Mucosa of rectum (tissue), 2 donors: ENCODE measurements around the gene HELZ.
"Not testable (repeated sequence)": the region's sequence is repeated elsewhere in the genome, so short reads cannot be mapped to it uniquely, and the experiment has no call there.

Experiments
- H3K27ac ChIP-seq, 2 donors: one replicate each; pipeline ENCODE4 v1.7.0; 2013; ENCODE audit warnings: inconsistent platforms in 2 of 2, low read depth in 2 of 2, low read length in 2 of 2
- H3K27me3 ChIP-seq, 2 donors: one replicate each; pipeline ENCODE4 v1.7.0; 2013; ENCODE audit warnings: low read length in 2 of 2; ENCODE audit not compliant: control insufficient read depth in 2 of 2, insufficient read depth in 2 of 2
- H3K36me3 ChIP-seq, 2 donors: one replicate each; pipeline ENCODE4 v1.7.0; 2013; ENCODE audit warnings: low read length in 2 of 2; ENCODE audit not compliant: control insufficient read depth in 2 of 2, insufficient read depth in 2 of 2
- H3K4me1 ChIP-seq, 2 donors: one replicate each; pipeline ENCODE4 v1.7.0; 2013; ENCODE audit warnings: low read length in 2 of 2, mild to moderate bottlenecking in 1 of 2; ENCODE audit not compliant: control insufficient read depth in 2 of 2, insufficient read depth in 2 of 2
- H3K4me3 ChIP-seq, 2 donors: one replicate each; pipeline ENCODE4 v1.7.0; 2013; ENCODE audit warnings: low read length in 2 of 2
- H3K9ac ChIP-seq, 2 donors: one replicate each; pipeline ENCODE4 v1.7.0; 2013; ENCODE audit warnings: low read length in 2 of 2, low read depth in 1 of 2, mild to moderate bottlenecking in 1 of 2
- H3K9me3 ChIP-seq, 2 donors: one replicate each; pipeline ENCODE4 v1.7.0; 2013; ENCODE audit warnings: low read length in 2 of 2; ENCODE audit not compliant: control insufficient read depth in 2 of 2
- donor health status: healthy.
- donor health status: Normal muscosa, but diverticular disease.

The HELZ gene

DNA sequence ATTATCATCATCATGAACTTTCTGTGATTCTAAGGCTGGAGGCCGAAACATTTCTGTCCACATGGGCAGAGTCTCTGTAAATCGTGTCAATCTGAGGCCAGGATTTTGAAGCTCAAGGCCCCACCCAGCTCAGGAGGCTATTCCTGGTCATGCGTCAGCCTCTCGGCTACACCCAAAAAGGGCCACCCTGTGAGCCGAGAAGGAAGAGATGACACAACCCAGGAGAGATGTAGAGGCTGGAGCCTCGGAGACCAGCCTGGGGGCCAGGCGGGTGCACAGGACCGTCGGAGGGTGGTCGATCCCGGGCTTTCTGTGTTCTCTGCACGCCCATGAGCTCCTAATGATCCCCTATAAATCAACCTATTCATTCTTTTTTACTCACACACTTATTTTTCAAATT, 201.7 kb downstream of the HELZ start:
- Histone ChIP-seq H3K9ac (no peak overlapping the region), H3K27ac (no peak overlapping the region), H3K27me3 (peaks cover 0 to 2% of the 10 kb centered on the region in 2 donors), H3K4me3 (no peak overlapping the region), H3K4me1 (peaks cover 0 to 18% of the 10 kb centered on the region in 2 donors), H3K36me3 (no peaks in the 10 kb centered on the region), H3K9me3 (no peaks in the 10 kb centered on the region)

GRCh38 chr17:67041941-67042899, 202.8 kb downstream of the HELZ start:
- no peaks in the 10 kb centered on the region for H3K36me3 ChIP-seq
- H3K4me3 ChIP-seq: no peak overlapping the region
- H3K9ac ChIP-seq: no peak overlapping the region
- no peak overlapping the region for H3K27ac ChIP-seq
- H3K27me3 ChIP-seq: peaks cover 0 to 2% of the 10 kb centered on the region in 2 donors
- H3K9me3 ChIP-seq: no peaks in the 10 kb centered on the region
- H3K4me1 ChIP-seq: peaks cover 0 to 18% of the 10 kb centered on the region in 2 donors

DNA sequence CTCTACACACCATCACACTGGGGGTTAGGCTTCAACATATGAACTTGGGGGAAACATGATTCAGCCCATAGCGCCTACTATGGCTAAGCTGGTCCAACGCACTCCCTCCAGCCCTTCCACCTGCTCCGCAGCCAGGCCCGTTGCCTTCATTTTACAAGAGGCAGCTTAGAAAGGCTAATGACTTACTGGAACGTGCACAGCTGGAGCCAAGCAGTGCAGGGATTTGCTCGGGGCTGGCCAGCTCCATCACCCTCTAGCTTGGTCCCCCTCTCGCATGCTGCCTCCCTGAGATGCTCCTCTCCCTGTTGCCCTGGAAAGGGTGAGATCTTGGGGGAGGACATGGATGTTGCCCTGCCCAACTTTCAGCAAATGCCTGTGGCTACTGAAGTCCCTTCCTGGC, 203.5 kb downstream of the HELZ start:
- H3K27ac ChIP-seq: no peak overlapping the region
- H3K4me1 ChIP-seq: peaks cover 0 to 12% of the 10 kb centered on the region in 2 donors
- H3K4me3 ChIP-seq: no peak overlapping the region
- no peaks in the 10 kb centered on the region for H3K36me3 ChIP-seq
- H3K9me3 ChIP-seq: no peaks in the 10 kb centered on the region
- H3K9ac ChIP-seq: no peak overlapping the region
- peaks cover 0 to 2% of the 10 kb centered on the region in 2 donors for H3K27me3 ChIP-seq

GRCh38 chr17:67041119-67041518, 203.9 kb downstream of the HELZ start:
- H3K9me3 ChIP-seq, H3K4me3 ChIP-seq, H3K4me1 ChIP-seq, H3K27me3 ChIP-seq, H3K27ac ChIP-seq, H3K9ac ChIP-seq, H3K36me3 ChIP-seq: not testable (repeated sequence)

- Histone ChIP-seq H3K36me3 (no peaks in the 10 kb centered on the region), H3K9me3 (no peaks in the 10 kb centered on the region), H3K27me3 (no peaks in the 10 kb centered on the region), H3K4me3 (no peak overlapping the region), H3K27ac (no peak overlapping the region), H3K9ac (no peak overlapping the region), H3K4me1 (peaks cover 0 to 3% of the 10 kb centered on the region in 2 donors)
Measured at GRCh38 chr17:67040652-67041051, 204.3 kb downstream of the HELZ start.

- Histone ChIP-seq H3K4me3 (no peak overlapping the region), H3K9ac (no peak overlapping the region), H3K4me1 (peaks cover 0 to 3% of the 10 kb centered on the region in 2 donors), H3K27me3 (no peaks in the 10 kb centered on the region), H3K27ac (no peak overlapping the region), H3K9me3 (no peaks in the 10 kb centered on the region), H3K36me3 (no peaks in the 10 kb centered on the region)
Measured at GRCh38 chr17:67038861-67039365, 206.1 kb downstream of the HELZ start.

- Histone ChIP-seq H3K4me1 (no peaks in the 10 kb centered on the region), H3K36me3 (no peaks in the 10 kb centered on the region), H3K27me3 (no peaks in the 10 kb centered on the region), H3K9ac (no peak overlapping the region), H3K9me3 (no peaks in the 10 kb centered on the region), H3K27ac (no peak overlapping the region), H3K4me3 (no peak overlapping the region)
Measured at GRCh38 chr17:67035131-67036083, 209.6 kb downstream of the HELZ start.

- Histone ChIP-seq H3K27me3 (no peaks in the 10 kb centered on the region), H3K27ac (no peak overlapping the region), H3K36me3 (no peaks in the 10 kb centered on the region), H3K4me3 (no peak overlapping the region), H3K9ac (no peak overlapping the region), H3K4me1 (no peaks in the 10 kb centered on the region), H3K9me3 (no peaks in the 10 kb centered on the region)
Measured at GRCh38 chr17:67033613-67034012, 211.4 kb downstream of the HELZ start.

DNA sequence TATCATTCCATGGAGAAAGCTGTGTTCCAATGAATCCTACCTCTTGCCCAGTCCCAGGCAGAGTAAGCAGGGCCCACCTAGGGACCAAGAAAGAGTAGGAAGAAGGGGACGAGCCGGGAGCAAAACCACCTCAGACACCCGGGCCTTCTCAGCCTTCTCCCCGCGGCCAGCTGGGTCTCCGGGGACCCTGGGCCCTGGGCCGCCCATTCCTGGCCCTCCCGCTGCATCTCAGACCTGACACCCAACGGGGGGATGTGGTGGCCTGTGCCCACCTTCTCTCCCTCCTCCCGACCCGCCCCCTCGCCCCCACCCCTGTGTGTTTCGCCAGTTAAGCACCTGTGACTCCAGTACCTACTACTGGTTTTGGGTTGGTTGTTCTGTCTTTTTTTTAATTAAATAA, 212.0 kb downstream of the HELZ start:
- Histone ChIP-seq H3K27me3 (no peaks in the 10 kb centered on the region), H3K27ac (no peak overlapping the region), H3K9me3 (no peaks in the 10 kb centered on the region), H3K36me3 (no peaks in the 10 kb centered on the region), H3K4me3 (no peak overlapping the region), H3K4me1 (no peaks in the 10 kb centered on the region), H3K9ac (no peak overlapping the region)

DNA sequence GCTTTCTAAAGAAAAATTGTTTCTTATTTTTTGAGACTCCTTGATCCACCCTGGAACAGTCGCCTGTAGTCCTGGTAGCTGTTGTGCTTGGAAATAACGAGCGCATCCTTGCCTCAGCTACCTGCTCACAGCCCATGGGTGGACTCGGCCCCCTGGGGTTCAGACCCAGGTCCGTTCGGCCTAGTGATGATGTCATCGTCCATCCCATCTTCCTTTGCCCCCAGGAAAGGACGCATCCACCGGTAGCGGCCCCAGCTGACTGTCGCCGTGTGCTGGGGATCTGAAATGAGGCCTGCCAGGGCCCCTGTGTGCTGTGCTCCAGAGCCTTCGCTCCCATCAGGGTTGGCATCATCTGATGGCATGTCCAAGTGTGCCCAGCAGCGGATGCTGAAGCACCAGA, 212.6 kb downstream of the HELZ start:
- Histone ChIP-seq H3K27ac (no peak overlapping the region), H3K9me3 (no peaks in the 10 kb centered on the region), H3K36me3 (no peaks in the 10 kb centered on the region), H3K4me1 (no peaks in the 10 kb centered on the region), H3K4me3 (no peak overlapping the region), H3K9ac (no peak overlapping the region), H3K27me3 (no peaks in the 10 kb centered on the region)
